Measurements from ENCODE around the gene PATJ. TPM values are rescaled to one million over a fixed set of nuclear protein-coding genes. Genes with fewer than 3 reads are reported as not detected.

PATJ gene
- polyA plus RNA-seq (2012; ENCODE audit: insufficient read length, low read depth), result 0.20 TPM

GRCh38 chr1:61741711-61742619 lies at the start of gene PATJ:
PATJ (plus strand) TSS chr1:61742480; CDS start chr1:61762893, 20,413 bp downstream.
- TF ChIP-seq REST (IDR thresholded peaks at IDR 0.05; ENCODE audit: insufficient read depth in 1 of 2, low read depth in 2 of 2, low read length in 2 of 2), result no peak
- no peak for TF ChIP-seq TAF1 (IDR thresholded peaks at IDR 0.05; ENCODE audit: borderline replicate concordance, insufficient read depth, low read length)
- TF ChIP-seq SIN3A (IDR thresholded peaks at IDR 0.05; ENCODE audit: borderline replicate concordance, insufficient read depth, low read length), result no peak
- TF ChIP-seq POLR2AphosphoS5 (IDR thresholded peaks at IDR 0.05; ENCODE audit: low read depth, low read length), result no peak
- no peak for TF ChIP-seq FOXP2 (optimal IDR thresholded peaks at IDR 0.05; ENCODE audit: borderline replicate concordance, extremely low read depth, extremely low read length, insufficient read depth)

GRCh38 chr1:61699911-61700851 lies 42.1 kb upstream of the PATJ start:
- TF ChIP-seq SIN3A (IDR thresholded peaks at IDR 0.05; ENCODE audit: borderline replicate concordance, insufficient read depth, low read length), result no peak
- TF ChIP-seq REST (IDR thresholded peaks at IDR 0.05; ENCODE audit: insufficient read depth in 1 of 2, low read depth in 2 of 2, low read length in 2 of 2), result no peak
- no peak for TF ChIP-seq TAF1 (IDR thresholded peaks at IDR 0.05; ENCODE audit: borderline replicate concordance, insufficient read depth, low read length)
- TF ChIP-seq FOXP2 (optimal IDR thresholded peaks at IDR 0.05; ENCODE audit: borderline replicate concordance, extremely low read depth, extremely low read length, insufficient read depth), result no peak
- no peak for TF ChIP-seq POLR2AphosphoS5 (IDR thresholded peaks at IDR 0.05; ENCODE audit: low read depth, low read length)

GRCh38 chr1:61708953-61709907 lies 33.0 kb upstream of the PATJ start:
- TF ChIP-seq REST (IDR thresholded peaks at IDR 0.05; ENCODE audit: insufficient read depth in 1 of 2, low read depth in 2 of 2, low read length in 2 of 2), result no peak
- TF ChIP-seq POLR2AphosphoS5 (IDR thresholded peaks at IDR 0.05; ENCODE audit: low read depth, low read length), result no peak
- TF ChIP-seq FOXP2 (optimal IDR thresholded peaks at IDR 0.05; ENCODE audit: borderline replicate concordance, extremely low read depth, extremely low read length, insufficient read depth), result no peak
- TF ChIP-seq SIN3A (IDR thresholded peaks at IDR 0.05; ENCODE audit: borderline replicate concordance, insufficient read depth, low read length), result no peak
- no peak for TF ChIP-seq TAF1 (IDR thresholded peaks at IDR 0.05; ENCODE audit: borderline replicate concordance, insufficient read depth, low read length)

- TF ChIP-seq SIN3A (IDR thresholded peaks at IDR 0.05; ENCODE audit: borderline replicate concordance, insufficient read depth, low read length), result no peak
- no peak for TF ChIP-seq POLR2AphosphoS5 (IDR thresholded peaks at IDR 0.05; ENCODE audit: low read depth, low read length)
- TF ChIP-seq REST (IDR thresholded peaks at IDR 0.05; ENCODE audit: insufficient read depth in 1 of 2, low read depth in 2 of 2, low read length in 2 of 2), result no peak
- no peak for TF ChIP-seq TAF1 (IDR thresholded peaks at IDR 0.05; ENCODE audit: borderline replicate concordance, insufficient read depth, low read length)
- TF ChIP-seq FOXP2 (optimal IDR thresholded peaks at IDR 0.05; ENCODE audit: borderline replicate concordance, extremely low read depth, extremely low read length, insufficient read depth), result no peak
Measured at GRCh38 chr1:61709908-61710289, 32.4 kb upstream of the PATJ start.
